Suprapubic skin (tissue), 4 donors: ENCODE measurements around the gene LAMTOR5.

Experiments
- CTCF ChIP-seq, 2 donors: fragments of 200-600 bp in 1 of 2; fragments of 450-650 bp in 1 of 2; sonication (generic) in 1 of 2; IDR thresholded peaks; one replicate each; pipeline ENCODE4 v1.5.1; 2016 to 2019; ENCODE audit warnings: antibody characterized with exemption in 2 of 2, mild to moderate bottlenecking in 1 of 2, moderate library complexity in 1 of 2
- POLR2A ChIP-seq, 2 donors: fragments of 450-650 bp; IDR thresholded peaks; one replicate each; pipeline ENCODE4 v1.6.1; 2017; ENCODE audit warnings: antibody characterized with exemption in 2 of 2, mild to moderate bottlenecking in 2 of 2, moderate library complexity in 2 of 2
- POLR2AphosphoS5 ChIP-seq, 3 donors: sonication (generic); formaldehyde crosslinking; IDR thresholded peaks; one replicate each; pipeline ENCODE4 v1.6.1; 2017; ENCODE audit warnings: antibody characterized with exemption in 3 of 3

DNA sequence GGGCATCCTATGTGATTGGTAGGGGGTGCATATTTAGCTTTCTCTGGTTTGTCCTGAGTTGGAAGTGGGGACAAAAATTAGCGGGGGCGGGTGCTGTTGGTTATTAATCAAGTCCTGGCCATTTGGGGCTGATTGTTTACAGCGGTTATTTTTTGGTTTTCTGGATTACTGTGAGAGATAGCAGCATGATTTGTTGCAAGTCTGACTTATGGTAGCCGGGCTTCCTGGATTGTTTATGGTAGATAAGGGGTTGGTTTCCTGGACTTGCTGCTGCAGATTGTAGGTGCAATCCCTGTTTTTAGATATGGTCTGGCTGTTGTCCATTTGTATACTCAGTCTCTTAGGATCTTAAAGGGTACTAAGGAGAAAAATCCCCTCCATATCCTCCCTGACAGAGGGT lies 31.4 kb upstream of the LAMTOR5 start:
- TF ChIP-seq CTCF (IDR thresholded peaks at IDR 0.05) (no peak), POLR2A (IDR thresholded peaks at IDR 0.05) (no peak), POLR2AphosphoS5 (IDR thresholded peaks at IDR 0.05) (no peak)
